Panc1 (cell line): ENCODE data around the gene DRD3. TPM values are rescaled to one million over a fixed set of nuclear protein-coding genes. Genes with fewer than 3 reads are reported as not detected.

ENCODE experiments used
- ATAC-seq: fragments of 200-7000 bp; cut with Tn5 transposase; 2 replicates; pipeline ENCODE4 v1.9.1; 2020; ENCODE audit warnings: mild to moderate bottlenecking, moderate library complexity
- BruUV-seq: library from RNA; stranded (reverse); fragments of 400-500 nt; replicated peaks from 2 replicates; lab custom pipeline; 2021; lab: Mats Ljungman, UMichigan
- CTCF ChIA-PET: fragments of 300-600 bp; sonication (Branson Sonifier 250); formaldehyde crosslinking; loops from one replicate; lab custom pipeline; 2022; ENCODE audit warnings: antibody characterized with exemption; lab: Charles Lee
- POLR2A ChIA-PET: fragments of 300-600 bp; sonication (Branson Sonifier 250); formaldehyde crosslinking; loops from one replicate; lab custom pipeline; 2022; ENCODE audit warnings: antibody characterized with exemption; lab: Charles Lee
- DNase-seq: peaks from one replicate; pipeline ENCODE4 v3.0.0-alpha.2; 2010; ENCODE audit warnings: low read depth, low spot score
- H3K27ac ChIP-seq: 2 replicates; pipeline ENCODE4 v1.5.1; 2011; ENCODE audit warnings: mild to moderate bottlenecking, low read length, inconsistent platforms
- H3K27me3 ChIP-seq: fragments of 200-500 bp; sonication (Bioruptor generic); 2 replicates; pipeline ENCODE4 v1.6.0; 2014; ENCODE audit warnings: low read length, inconsistent platforms; ENCODE audit not compliant: control insufficient read depth, insufficient read depth
- H3K36me3 ChIP-seq: fragments of 200-500 bp; sonication (Bioruptor generic); 2 replicates; pipeline ENCODE4 v1.5.1; 2014; ENCODE audit warnings: inconsistent platforms, mild to moderate bottlenecking, low read length, moderate library complexity; ENCODE audit not compliant: control insufficient read depth, insufficient read depth
- H3K4me1 ChIP-seq: 2 replicates; pipeline ENCODE4 v1.5.1; 2011; ENCODE audit warnings: inconsistent platforms, mild to moderate bottlenecking, low read length, moderate library complexity; ENCODE audit not compliant: control insufficient read depth, insufficient read depth
- H3K4me3 ChIP-seq, 2 experiments: 2 replicates each; pipeline ENCODE4 v1.5.1; 2011 to 2012; ENCODE audit warnings: low read depth in 2 of 2, low read length in 2 of 2, mild to moderate bottlenecking in 2 of 2, inconsistent platforms in 1 of 2, moderate library complexity in 1 of 2
- H3K9me3 ChIP-seq: fragments of 200-500 bp; sonication (Bioruptor generic); 2 replicates; pipeline ENCODE4 v1.5.1; 2014; ENCODE audit warnings: low read depth, mild to moderate bottlenecking, inconsistent platforms, low read length, moderate library complexity; ENCODE audit not compliant: control insufficient read depth, insufficient read depth
- POLR2AphosphoS5 ChIP-seq: IDR thresholded peaks from 2 replicates; pipeline ENCODE4 v1.6.1; 2012; ENCODE audit warnings: mild to moderate bottlenecking, low read depth, low read length, moderate library complexity
- REST ChIP-seq, 2 experiments: IDR thresholded peaks; 2 replicates each; pipeline ENCODE4 v1.6.1; 2011 to 2012; ENCODE audit warnings: low read depth in 2 of 2, control low read depth in 1 of 2, low read length in 1 of 2, mild to moderate bottlenecking in 1 of 2, moderate library complexity in 1 of 2; ENCODE audit not compliant: insufficient read depth in 1 of 2
- SIN3A ChIP-seq: IDR thresholded peaks from 2 replicates; pipeline ENCODE4 v1.6.1; 2012; ENCODE audit warnings: low read depth, mild to moderate bottlenecking, low read length, moderate library complexity, borderline replicate concordance; ENCODE audit not compliant: insufficient read depth
- TCF7L2 ChIP-seq: IDR thresholded peaks from 2 replicates; pipeline ENCODE4 v1.6.1; 2011; ENCODE audit warnings: mild to moderate bottlenecking, low read depth, low read length, inconsistent platforms
- in situ Hi-C: cut with HindIII; loops from 2 replicates; pipeline ENCODE4 v1.10.0; 2016; ENCODE audit warnings: low sequenced_read_pairs, low pct_unique_long_range_greater_than_20kb
- intact Hi-C: fragments of 100-400 bp; cut with micrococcal nuclease; formaldehyde crosslinking; loops from one replicate; pipeline ENCODE4 v1.10.0; 2022; ENCODE audit not compliant: unreplicated experiment
- total RNA-seq: library from RNA; stranded (reverse); gene quantifications from one replicate; pipeline ENCODE4 v1.2.1, GENCODE V29; 2021; ENCODE audit not compliant: unreplicated experiment
- TF ChIP-seq, protein P1 (sequence below): fragments of 450-650 bp; IDR thresholded peaks from 2 replicates; pipeline ENCODE4 v1.5.1; 2017; ENCODE audit warnings: mild to moderate bottlenecking

The DRD3 gene
- total RNA-seq, 1 experiment from 2014 or later, result not detected

GRCh38 chr3:114126461-114126860 lies 52.4 kb downstream of the DRD3 start:
- ATAC-seq, result 0 out of 2 replicates have a peak, but pooled peaks have one; percentile 56
- no TSS peak for BruUV-seq
- in situ Hi-C loops (no loop called here), intact Hi-C loops (no loop called here)
- TF ChIP-seq REST (IDR thresholded peaks at IDR 0.05; ENCODE audit: insufficient read depth in 1 of 2, low read depth in 2 of 2, low read length in 1 of 2) (no peak), TCF7L2 (no peak), SIN3A (no peak), POLR2AphosphoS5 (no peak)
- TF ChIP-seq, protein P1, sequence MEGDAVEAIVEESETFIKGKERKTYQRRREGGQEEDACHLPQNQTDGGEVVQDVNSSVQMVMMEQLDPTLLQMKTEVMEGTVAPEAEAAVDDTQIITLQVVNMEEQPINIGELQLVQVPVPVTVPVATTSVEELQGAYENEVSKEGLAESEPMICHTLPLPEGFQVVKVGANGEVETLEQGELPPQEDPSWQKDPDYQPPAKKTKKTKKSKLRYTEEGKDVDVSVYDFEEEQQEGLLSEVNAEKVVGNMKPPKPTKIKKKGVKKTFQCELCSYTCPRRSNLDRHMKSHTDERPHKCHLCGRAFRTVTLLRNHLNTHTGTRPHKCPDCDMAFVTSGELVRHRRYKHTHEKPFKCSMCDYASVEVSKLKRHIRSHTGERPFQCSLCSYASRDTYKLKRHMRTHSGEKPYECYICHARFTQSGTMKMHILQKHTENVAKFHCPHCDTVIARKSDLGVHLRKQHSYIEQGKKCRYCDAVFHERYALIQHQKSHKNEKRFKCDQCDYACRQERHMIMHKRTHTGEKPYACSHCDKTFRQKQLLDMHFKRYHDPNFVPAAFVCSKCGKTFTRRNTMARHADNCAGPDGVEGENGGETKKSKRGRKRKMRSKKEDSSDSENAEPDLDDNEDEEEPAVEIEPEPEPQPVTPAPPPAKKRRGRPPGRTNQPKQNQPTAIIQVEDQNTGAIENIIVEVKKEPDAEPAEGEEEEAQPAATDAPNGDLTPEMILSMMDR, result no peak
- Histone ChIP-seq H3K27ac (no peak overlapping the region), H3K36me3 (no peaks in the 10 kb centered on the region), H3K4me1 (no peaks in the 10 kb centered on the region), H3K4me3 (no peak overlapping the region), H3K27me3 (no peaks in the 10 kb centered on the region), H3K9me3 (no peaks in the 10 kb centered on the region)
- POLR2A ChIA-PET, result no interaction called here
- CTCF ChIA-PET, result no interaction called here
- DNase-seq, result no peak

DNA sequence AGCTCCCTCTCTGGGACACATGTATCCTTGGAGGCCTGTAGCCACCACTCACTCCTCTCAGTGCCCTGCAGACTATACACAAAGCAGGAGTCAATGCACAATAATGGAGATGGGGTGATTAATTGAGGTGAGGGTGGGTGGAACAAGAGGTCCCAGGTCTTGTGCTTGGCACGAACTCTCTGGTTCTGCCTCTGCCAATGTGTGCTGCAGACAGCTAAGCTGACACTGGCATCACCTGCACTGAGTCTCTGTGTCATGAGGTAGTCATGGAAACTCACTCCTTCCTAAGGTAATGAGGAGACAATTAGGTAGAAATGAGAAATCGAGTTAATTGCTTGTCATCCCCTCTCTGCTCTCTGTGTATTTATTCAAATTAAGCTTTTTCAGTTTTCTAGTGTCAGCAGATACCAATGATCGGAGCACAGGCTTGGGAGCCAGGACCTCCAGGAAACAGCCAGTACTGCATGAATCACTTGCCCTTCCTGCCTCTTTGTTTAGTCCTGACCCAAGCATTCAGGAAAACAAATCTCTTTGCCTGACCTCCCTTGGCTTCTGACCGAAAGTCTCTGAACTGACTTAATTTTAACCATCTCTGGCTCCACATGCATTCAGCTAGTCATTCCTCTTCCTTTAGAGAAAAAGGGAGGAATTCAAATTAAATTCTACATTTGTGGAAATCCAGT lies 56.7 kb downstream of the DRD3 start:
- no peak for TF ChIP-seq SIN3A
- TF ChIP-seq, protein P1, result no peak
- no peak for TF ChIP-seq REST (IDR thresholded peaks at IDR 0.05; ENCODE audit: insufficient read depth in 1 of 2, low read depth in 2 of 2, low read length in 1 of 2)
- no peak for TF ChIP-seq POLR2AphosphoS5
- TF ChIP-seq TCF7L2, result no peak
- no TSS peak for BruUV-seq
- DNase-seq (no peak), ATAC-seq (no peak)
- H3K27me3 ChIP-seq, result no peaks in the 10 kb centered on the region
- H3K4me3 ChIP-seq, result no peak overlapping the region
- H3K36me3 ChIP-seq, result no peaks in the 10 kb centered on the region
- in situ Hi-C loops (no loop called here), intact Hi-C loops (no loop called here)
- no peaks in the 10 kb centered on the region for H3K9me3 ChIP-seq
- no peaks in the 10 kb centered on the region for H3K4me1 ChIP-seq
- CTCF ChIA-PET, result no interaction called here
- POLR2A ChIA-PET, result no interaction called here
- no peak overlapping the region for H3K27ac ChIP-seq
